H1 (cell line): ENCODE measurements around the gene CASZ1. TPM values are rescaled to one million over a fixed set of nuclear protein-coding genes. Genes with fewer than 3 reads are reported as not detected.

ENCODE experiments used
- CTCF ChIA-PET: fragments of 300-600 bp; sonication (Branson Sonifier 250); formaldehyde crosslinking; loops from one replicate; lab custom pipeline; 2021; ENCODE audit not compliant: partially characterized antibody; lab: Charles Lee
- POLR2A ChIA-PET: fragments of 300-600 bp; sonication (Branson Sonifier 250); formaldehyde crosslinking; loops from one replicate; lab custom pipeline; 2021; ENCODE audit warnings: inconsistent platforms; ENCODE audit not compliant: partially characterized antibody; lab: Charles Lee
- DNase-seq, 2 experiments: peaks; one replicate each; pipeline versions ENCODE4 v3.0.0 to v3.0.0-alpha.2; 2010 to 2022; ENCODE audit warnings: low spot score in 2 of 2, low read depth in 1 of 2, mixed read lengths in 1 of 2
- FAIRE-seq: peaks from 2 replicates; lab custom pipeline; 2011; peaks lifted over from hg19 to GRCh38; lab: Jason Lieb, UNC
- H2AFZ ChIP-seq: 2 replicates; pipeline ENCODE4 v1.8.1; 2012; ENCODE audit warnings: low read length, inconsistent platforms
- H2AK5ac ChIP-seq: 2 replicates; pipeline ENCODE4 v1.6.1; 2013; ENCODE audit warnings: low read depth, low read length
- H2BK120ac ChIP-seq: replicated peaks from 2 replicates; pipeline ENCODE3; 2013; ENCODE audit warnings: low read depth, low read length, inconsistent platforms
- H2BK12ac ChIP-seq: 2 replicates; pipeline ENCODE4 v1.6.1; 2013; ENCODE audit warnings: low read depth, low read length
- H2BK15ac ChIP-seq: 2 replicates; pipeline ENCODE4 v1.6.1; 2013; ENCODE audit warnings: low read length
- H2BK20ac ChIP-seq: 2 replicates; pipeline ENCODE4 v1.6.1; 2013; ENCODE audit warnings: low read length
- H2BK5ac ChIP-seq: 2 replicates; pipeline ENCODE4 v1.6.1; 2013; ENCODE audit warnings: low read depth, low read length
- H3K14ac ChIP-seq: 2 replicates; pipeline ENCODE4 v1.6.1; 2013; ENCODE audit warnings: inconsistent platforms; ENCODE audit not compliant: insufficient read length
- H3K18ac ChIP-seq: 2 replicates; pipeline ENCODE4 v1.6.1; 2013; ENCODE audit warnings: low read length; ENCODE audit errors: extremely low read depth
- H3K23ac ChIP-seq: 2 replicates; pipeline ENCODE4 v1.6.1; 2013; ENCODE audit warnings: inconsistent platforms; ENCODE audit not compliant: insufficient read length
- H3K23me2 ChIP-seq: 2 replicates; pipeline ENCODE4 v1.6.1; 2013; ENCODE audit warnings: low read depth, low read length
- H3K27ac ChIP-seq: 2 replicates; pipeline ENCODE4 v1.6.1; 2011; ENCODE audit warnings: low read depth, low read length, inconsistent platforms
- H3K27me3 ChIP-seq, 4 experiments: replicated peaks in 1 of 4; 1 replicate in 1 of 4; 2 replicates in 3 of 4; pipeline versions ENCODE4 v1.6.1 to v1.8.1; 2011 to 2013; ENCODE audit warnings: low read length in 3 of 4, mild to moderate bottlenecking in 3 of 4, inconsistent platforms in 2 of 4, mixed read lengths in 2 of 4, moderate library complexity in 1 of 4; ENCODE audit not compliant: control insufficient read depth in 3 of 4, insufficient read depth in 3 of 4; ENCODE audit errors: extremely low read depth in 1 of 4
- H3K36me3 ChIP-seq, 4 experiments: 2 replicates each; pipeline versions ENCODE4 v1.6.1 to v1.8.1; 2011 to 2013; ENCODE audit warnings: mild to moderate bottlenecking in 4 of 4, low read length in 3 of 4, moderate library complexity in 2 of 4, control low read depth in 1 of 4, inconsistent platforms in 1 of 4; ENCODE audit not compliant: insufficient read depth in 4 of 4, control insufficient read depth in 2 of 4
- H3K4ac ChIP-seq: replicated peaks from 2 replicates; pipeline ENCODE3; 2013; ENCODE audit warnings: low read length, low read depth, mixed read lengths, inconsistent platforms; ENCODE audit not compliant: insufficient read length
- H3K4me1 ChIP-seq, 4 experiments: replicated peaks in 1 of 4; 1 replicate in 1 of 4; 2 replicates in 3 of 4; pipeline versions ENCODE4 v1.6.1 to v1.8.1; 2011 to 2013; ENCODE audit warnings: low read length in 3 of 4, inconsistent platforms in 2 of 4, mixed read lengths in 1 of 4; ENCODE audit not compliant: insufficient read depth in 4 of 4, control insufficient read depth in 3 of 4
- H3K4me2 ChIP-seq, 2 experiments: 2 replicates each; pipeline versions ENCODE4 v1.6.1 to v1.8.1; 2011 to 2013; ENCODE audit warnings: low read depth in 2 of 2, low read length in 2 of 2, control low read depth in 1 of 2, inconsistent platforms in 1 of 2, mild to moderate bottlenecking in 1 of 2; ENCODE audit not compliant: insufficient read depth in 1 of 2
- H3K4me3 ChIP-seq, 4 experiments: fragments of 200-600, 300-600 bp in 1 of 4; sonication (generic), shearing (Covaris generic), sonication (Bioruptor Twin) in 1 of 4; 2 replicates each; pipeline versions ENCODE4 v1.5.1 to v1.8.1; 2011 to 2016; ENCODE audit warnings: low read length in 4 of 4, low read depth in 3 of 4, control low read depth in 2 of 4, inconsistent platforms in 2 of 4, mild to moderate bottlenecking in 2 of 4, mixed read lengths in 1 of 4, moderate library complexity in 1 of 4; ENCODE audit not compliant: insufficient read depth in 2 of 4; ENCODE audit errors: extremely low read depth in 1 of 4
- H3K56ac ChIP-seq: replicated peaks from 2 replicates; pipeline ENCODE3; 2013; ENCODE audit warnings: low read depth, mild to moderate bottlenecking, mixed read lengths, low read length, inconsistent platforms; ENCODE audit not compliant: insufficient read length
- H3K79me1 ChIP-seq: 2 replicates; pipeline ENCODE4 v1.6.1; 2013; ENCODE audit warnings: low read depth, low read length, control low read depth
- H3K79me2 ChIP-seq, 2 experiments: 2 replicates each; pipeline versions ENCODE4 v1.6.1 to v1.8.1; 2012 to 2013; ENCODE audit warnings: low read length in 2 of 2, mild to moderate bottlenecking in 2 of 2, inconsistent platforms in 1 of 2; ENCODE audit not compliant: insufficient read depth in 2 of 2, control insufficient read depth in 1 of 2
- H3K9ac ChIP-seq, 4 experiments: replicated peaks in 1 of 4; 1 replicate in 1 of 4; 2 replicates in 3 of 4; pipeline versions ENCODE4 v1.6.1 to v1.8.1; 2011 to 2013; ENCODE audit warnings: low read depth in 3 of 4, low read length in 3 of 4, control low read depth in 2 of 4, mild to moderate bottlenecking in 2 of 4, moderate library complexity in 2 of 4, inconsistent platforms in 1 of 4; ENCODE audit errors: extremely low read depth in 1 of 4
- H3K9me3 ChIP-seq, 2 experiments: 2 replicates each; pipeline versions ENCODE4 v1.6.1 to v1.8.1; 2012 to 2013; ENCODE audit warnings: mild to moderate bottlenecking in 2 of 2, moderate library complexity in 2 of 2, control low read depth in 1 of 2, inconsistent platforms in 1 of 2, low read depth in 1 of 2, low read length in 1 of 2, mixed read lengths in 1 of 2; ENCODE audit not compliant: insufficient read depth in 2 of 2
- H4K20me1 ChIP-seq, 2 experiments: replicated peaks in 1 of 2; 2 replicates each; pipeline versions ENCODE3 to v1.8.1; 2011 to 2013; ENCODE audit warnings: inconsistent platforms in 2 of 2, low read length in 2 of 2, mild to moderate bottlenecking in 1 of 2; ENCODE audit not compliant: insufficient read depth in 2 of 2, control insufficient read depth in 1 of 2
- H4K5ac ChIP-seq: 2 replicates; pipeline ENCODE4 v1.6.1; 2013; ENCODE audit warnings: low read length, low read depth, mixed read lengths, inconsistent platforms; ENCODE audit not compliant: insufficient read length
- H4K8ac ChIP-seq: 2 replicates; pipeline ENCODE4 v1.8.0; 2013; ENCODE audit warnings: mild to moderate bottlenecking, moderate library complexity, low read length, inconsistent platforms; ENCODE audit not compliant: insufficient read depth; ENCODE audit errors: extremely low read depth
- H4K91ac ChIP-seq: replicated peaks from 2 replicates; pipeline ENCODE3; 2013; ENCODE audit warnings: low read length, mixed read lengths, inconsistent platforms; ENCODE audit not compliant: insufficient read length
- CREB1 ChIP-seq: IDR thresholded peaks from 2 replicates; pipeline ENCODE4 v1.6.1; 2012; ENCODE audit warnings: inconsistent platforms
- NANOG ChIP-seq: IDR thresholded peaks from 2 replicates; pipeline ENCODE4 v1.6.1; 2011; ENCODE audit warnings: low read length, low read depth, mild to moderate bottlenecking, inconsistent platforms; ENCODE audit not compliant: insufficient read depth, poor library complexity, severe bottlenecking
- WGBS, 2 experiments: shearing (Covaris generic) in 1 of 2; methylation state at CpG; one replicate each; pipeline versions ENCODE4 v1.1.6 to v1.1.7; 2013 to 2015; ENCODE audit warnings: low lambda C conversion rate in 2 of 2, mixed read lengths in 2 of 2, inconsistent platforms in 1 of 2, low coverage in 1 of 2, missing lambda C conversion rate in 1 of 2; ENCODE audit not compliant: insufficient replicate concordance in 2 of 2, insufficient coverage in 1 of 2, insufficient read length in 1 of 2; ENCODE audit errors: extremely low coverage in 1 of 2, missing lambda C conversion rate in 1 of 2; 5-methylcytosine and 5-hydroxymethylcytosine counted together
- polyA plus RNA-seq, 7 experiments: library from polyadenylated mRNA; depleted of rRNA in 3 of 7; stranded (reverse) in 5 of 7; unstranded in 2 of 7; fragments of >200 nt in 5 of 7; fragments of 200-250 nt in 2 of 7; gene quantifications; 1 replicate in 5 of 7; 2 replicates in 1 of 7; 4 replicates in 1 of 7; pipeline versions ENCODE4 v1.2.1 to v1.2.3, GENCODE V29; 2011 to 2013; ENCODE audit warnings: missing spikeins in 2 of 7, mixed read lengths in 2 of 7
- total RNA-seq: library from RNA; stranded (reverse); fragmentation: NEBNext Ultra II Directional; extraction: Animal tissue kit (Norgen Biotek cat#: 25700); gene quantifications from 2 replicates; pipeline ENCODE4 v1.2.1, GENCODE V29; 2021

CASZ1 gene
- total and polyA plus RNA-seq, 2 of the 8 experiments (the other 6 are each of a cell fraction or from before 2014, with no cell fraction given): 4.4 to 7.7 TPM

DNA sequence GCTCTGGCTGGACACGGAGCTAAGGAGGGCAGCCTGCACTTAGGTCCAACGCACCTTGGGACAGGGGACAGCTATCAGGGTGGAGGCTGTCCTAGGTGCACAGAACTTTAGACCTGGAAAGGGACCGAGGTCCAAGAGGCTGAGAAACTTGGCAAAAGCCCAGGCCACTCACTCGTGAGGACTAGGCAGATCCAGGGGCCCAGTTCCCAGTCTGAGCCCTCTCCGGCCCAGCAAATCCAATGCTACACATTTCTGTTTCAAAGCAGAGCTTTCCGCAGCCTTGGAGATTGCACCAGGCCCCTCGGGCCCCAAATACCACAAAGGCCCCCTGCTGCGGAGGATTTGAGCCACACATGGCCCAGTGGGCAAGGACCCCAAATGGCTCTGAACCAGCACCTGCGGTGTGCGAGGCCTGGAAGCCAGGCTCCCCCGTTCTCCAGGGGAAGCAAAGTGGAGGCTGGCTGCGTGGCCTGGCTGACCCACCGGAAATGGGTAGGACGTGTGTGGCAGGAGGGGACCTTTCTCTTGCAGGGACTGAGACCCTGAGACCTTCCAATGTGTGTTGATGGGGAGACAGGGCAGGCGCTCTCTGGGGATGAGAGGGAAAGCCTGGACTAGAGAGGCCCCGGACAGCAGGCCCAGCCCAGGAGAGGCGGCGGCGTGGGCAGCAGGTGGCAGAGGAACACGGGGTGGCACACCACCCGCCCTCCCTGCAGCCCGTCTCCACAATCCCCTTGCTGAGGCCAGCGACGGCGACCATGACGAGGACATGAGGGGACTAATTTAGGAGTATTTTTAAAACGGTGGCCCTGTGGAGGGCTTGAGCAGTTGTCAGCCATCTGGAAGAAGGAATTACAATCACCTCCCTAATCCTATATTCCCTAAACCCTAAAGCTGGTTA is 118.7 kb downstream of the CASZ1 start:
- H3K9me3 ChIP-seq: no peaks in the 10 kb centered on the region
- no peak overlapping the region for H2AFZ ChIP-seq
- peak overlapping the region; percentile 93; the same call in 1 of the 2 replicates for H2BK20ac ChIP-seq
- H3K9ac ChIP-seq: no peak overlapping the region
- DNase-seq (no peak), FAIRE-seq (no peak)
- H3K4me2 ChIP-seq: peak overlapping the region; percentile 2 to 34; a peak in 3 of 4 replicates
- peak overlapping the region; percentile 93 for H2AK5ac ChIP-seq
- H3K56ac ChIP-seq: no peak overlapping the region
- H3K4ac ChIP-seq: no peak overlapping the region
- H2BK15ac ChIP-seq: peak overlapping the region; percentile 24; the same call in 1 of the 2 replicates
- no peak overlapping the region for H3K14ac ChIP-seq
- H3K79me2 ChIP-seq: no peaks in the 10 kb centered on the region
- H3K27ac ChIP-seq: no peak overlapping the region
- H3K23ac ChIP-seq: no peak overlapping the region
- CTCF ChIA-PET: interaction anchor here (0.7 to 3.3 kb wide), 14 partner anchors 11 to 467 kb away, joined by 3 to 10 read pairs (median 4); partner anchors contain the start of gene KIF1B
- peak overlapping the region; percentile 86; the same call in 1 of the 2 replicates for H2BK5ac ChIP-seq
- peaks cover 4 to 43% (median 33%) of the 10 kb centered on the region in 4 experiments for H3K4me1 ChIP-seq
- peak overlapping the region; percentile 8 for H4K5ac ChIP-seq
- H3K4me3 ChIP-seq: no peak overlapping the region
- peak overlapping the region; percentile 87 for H3K18ac ChIP-seq
- peak overlapping the region; percentile 63 for H4K91ac ChIP-seq
- POLR2A ChIA-PET: interaction anchor here (0.7 to 1.5 kb wide), 5 partner anchors 9 to 188 kb away, joined by 3 to 6 read pairs (median 3); no protein-coding TSS in a partner anchor
- H3K23me2 ChIP-seq: no peaks in the 10 kb centered on the region
- no peaks in the 10 kb centered on the region for H3K27me3 ChIP-seq
- no peak overlapping the region; the same call in 1 of the 2 replicates for H4K8ac ChIP-seq
- WGBS, 2 experiments: 78% methylated on average over 27 of the region's 27 CpGs; no CpG with 5 or more reads in 1 of the 2 experiments
- H3K79me1 ChIP-seq: no peaks in the 10 kb centered on the region
- H2BK12ac ChIP-seq: peak overlapping the region; percentile 96
- 0 out of 8 replicates have a peak, but pooled peaks cover 0 to 2% (median 0%) of the 10 kb centered on the region in 4 experiments for H3K36me3 ChIP-seq
- peaks cover 0 to 2% of the 10 kb centered on the region in 2 experiments for H4K20me1 ChIP-seq
- TF ChIP-seq CREB1 (no peak), NANOG (peak; percentile 8)
- H2BK120ac ChIP-seq: no peak overlapping the region
